ENCODE results near the gene CFAP46. TPM values are rescaled to one million over a fixed set of nuclear protein-coding genes. Genes with fewer than 3 reads are reported as not detected.

CFAP46 gene
- total and polyA plus RNA-seq, 2 of the 8 experiments (the other 6 are each of a cell fraction or from before 2014, with no cell fraction given): 2.6 to 4.8 TPM

- H3K4me1 ChIP-seq (replicated peaks in 1 of 4; ENCODE audit: control insufficient read depth in 3 of 4, insufficient read depth in 4 of 4, low read length in 3 of 4): peaks cover 0 to 25% (median 2%) of the 10 kb centered on the region in 4 experiments; a peak in 6 of 7 replicates
- H3K23ac ChIP-seq (ENCODE audit: insufficient read length): no peak overlapping the region
- 67% methylated on average over 3 of the region's 7 CpGs; no CpG with 5 or more reads in 1 of the 2 experiments for WGBS, 2 experiments (ENCODE audit: extremely low coverage in 1 of 2, insufficient coverage in 1 of 2, insufficient read length in 1 of 2, insufficient replicate concordance in 2 of 2, low coverage in 1 of 2, low lambda C conversion rate in 2 of 2, missing lambda C conversion rate in 1 of 2)
- no peak overlapping the region for H2AFZ ChIP-seq (ENCODE audit: low read length)
- POLR2A ChIA-PET (ENCODE audit: partially characterized antibody): interaction anchor here (0.7 kb wide), 1 partner anchor 9 kb away, joined by 3 read pairs; no protein-coding TSS in a partner anchor
- no peak overlapping the region for H3K56ac ChIP-seq (replicated peaks; ENCODE audit: insufficient read length, low read depth, low read length)
- no peak overlapping the region for H3K27ac ChIP-seq (ENCODE audit: low read depth, low read length)
- no peak overlapping the region for H2BK120ac ChIP-seq (replicated peaks; ENCODE audit: low read depth, low read length)
- H4K8ac ChIP-seq (ENCODE audit: extremely low read depth, insufficient read depth, low read length): no peak overlapping the region
- CTCF ChIA-PET (ENCODE audit: partially characterized antibody): no interaction called here
- no peak for FAIRE-seq
- 0 out of 2 replicates have a peak overlapping the region, but pooled peaks have one; percentile 2 for H2BK20ac ChIP-seq (ENCODE audit: low read length)
- peak overlapping the region; percentile 83; the same call in 1 of the 2 replicates for H2AK5ac ChIP-seq (ENCODE audit: low read depth, low read length)
- no peak overlapping the region for H3K14ac ChIP-seq (ENCODE audit: insufficient read length)
- no peak for DNase-seq (ENCODE audit: low read depth in 1 of 2, low spot score in 2 of 2)
- no peak overlapping the region for H3K18ac ChIP-seq (ENCODE audit: extremely low read depth, low read length)
- H3K36me3 ChIP-seq (ENCODE audit: control insufficient read depth in 2 of 4, insufficient read depth in 4 of 4, low read length in 3 of 4): no peaks in the 10 kb centered on the region
- H3K23me2 ChIP-seq (ENCODE audit: low read depth, low read length): no peaks in the 10 kb centered on the region
- no peak overlapping the region for H3K4me3 ChIP-seq (ENCODE audit: extremely low read depth in 1 of 4, insufficient read depth in 2 of 4, low read depth in 3 of 4, low read length in 4 of 4)
- H2BK5ac ChIP-seq (ENCODE audit: low read depth, low read length): no peak overlapping the region
- no peak overlapping the region for H4K91ac ChIP-seq (replicated peaks; ENCODE audit: insufficient read length, low read length)
- H3K27me3 ChIP-seq (replicated peaks in 1 of 4; ENCODE audit: control insufficient read depth in 3 of 4, extremely low read depth in 1 of 4, insufficient read depth in 3 of 4, low read length in 3 of 4): no peaks in the 10 kb centered on the region
- no peak overlapping the region for H2BK12ac ChIP-seq (ENCODE audit: low read depth, low read length)
- H3K9me3 ChIP-seq (ENCODE audit: insufficient read depth in 2 of 2, low read depth in 1 of 2, low read length in 1 of 2): no peaks in the 10 kb centered on the region
- H3K4ac ChIP-seq (replicated peaks; ENCODE audit: insufficient read length, low read depth, low read length): no peak overlapping the region
- H3K4me2 ChIP-seq (ENCODE audit: insufficient read depth in 1 of 2, low read depth in 2 of 2, low read length in 2 of 2): no peak overlapping the region
- H4K5ac ChIP-seq (ENCODE audit: insufficient read length, low read depth, low read length): no peak overlapping the region
- H4K20me1 ChIP-seq (replicated peaks in 1 of 2; ENCODE audit: control insufficient read depth in 1 of 2, insufficient read depth in 2 of 2, low read length in 2 of 2): peaks cover 0 to under 1% of the 10 kb centered on the region in 2 experiments
- H2BK15ac ChIP-seq (ENCODE audit: low read length): 0 out of 2 replicates have a peak overlapping the region, but pooled peaks have one; percentile 88
- H3K79me2 ChIP-seq (ENCODE audit: control insufficient read depth in 1 of 2, insufficient read depth in 2 of 2, low read length in 2 of 2): no peaks in the 10 kb centered on the region
- no peak overlapping the region for H3K9ac ChIP-seq (replicated peaks in 1 of 4; ENCODE audit: extremely low read depth in 1 of 4, low read depth in 3 of 4, low read length in 3 of 4)
- H3K79me1 ChIP-seq (ENCODE audit: low read depth, low read length): no peaks in the 10 kb centered on the region
- no peak for TF ChIP-seq EZH2 (IDR thresholded peaks at IDR 0.05; ENCODE audit: low read depth, low read length, severe bottlenecking)
- no peak for TF ChIP-seq RXRA (IDR thresholded peaks at IDR 0.05; ENCODE audit: insufficient read depth, low read depth, low read length)
- TF ChIP-seq CBX5 (IDR thresholded peaks at IDR 0.05; ENCODE audit: low read depth, low read length): no peak
- no peak for TF ChIP-seq CTCF (IDR thresholded peaks at IDR 0.05; ENCODE audit: control extremely low read depth in 1 of 3, insufficient read depth in 1 of 3, low read depth in 1 of 3, low read length in 3 of 3)
Measured at GRCh38 chr10:132912225-132912712, 30.1 kb downstream of the CFAP46 start.
